T-helper 17 cell (primary cell): ENCODE results near the gene MED9. TPM values are rescaled to one million over a fixed set of nuclear protein-coding genes. Genes with fewer than 3 reads are reported as not detected.
"Not testable (repeated sequence)": the region's sequence is repeated elsewhere in the genome, so short reads cannot be mapped to it uniquely, and the experiment has no call there.

Experiments used
- ATAC-seq: fragments of 150-1000 bp; cut with Tn5 transposase; 2 replicates; pipeline ENCODE4 v1.10.0; 2021; ENCODE audit warnings: mild to moderate bottlenecking, moderate library complexity
- DNase-seq, 3 donors: peaks; one replicate each; pipeline versions ENCODE4 v3.0.0 to v3.0.0-alpha.2; 2020 to 2021
- H3K9me3 ChIP-seq: one replicate; pipeline ENCODE4 v1.7.0; 2013; ENCODE audit warnings: low read length, mild to moderate bottlenecking; ENCODE audit not compliant: control insufficient read depth, poor library complexity, severe bottlenecking
- H3K27ac Mint-ChIP-seq: one replicate; pipeline ENCODE4 v1.8.0; 2022; ENCODE audit warnings: mild to moderate bottlenecking, moderate library complexity, mixed read lengths
- H3K27me3 Mint-ChIP-seq: one replicate; pipeline ENCODE4 v1.8.0; 2022; ENCODE audit warnings: mixed read lengths
- H3K36me3 Mint-ChIP-seq: one replicate; pipeline ENCODE4 v1.8.0; 2022; ENCODE audit warnings: low read depth, mixed read lengths
- H3K4me1 Mint-ChIP-seq: one replicate; pipeline ENCODE4 v1.8.0; 2022; ENCODE audit warnings: mild to moderate bottlenecking, mixed read lengths
- H3K4me3 Mint-ChIP-seq: one replicate; pipeline ENCODE4 v1.8.0; 2022; ENCODE audit warnings: mild to moderate bottlenecking, moderate library complexity, mixed read lengths
- total RNA-seq, 4 donors: library from RNA in 2 of 4; stranded (reverse) in 2 of 4; gene quantifications; one replicate each; pipeline ENCODE4 v1.2.3 and lab custom pipeline; 2022 to 2026

MED9 gene
- total RNA-seq, 2 donors from 2014 or later, result 16.5 to 24.7 TPM

GRCh38 chr17:17462048-17462824 is 14.6 kb upstream of the MED9 start:
- Mint-ChIP-seq H3K4me3 (no peak overlapping the region), H3K36me3 (no peaks in the 10 kb centered on the region), H3K27ac (no peak overlapping the region), H3K27me3 (peaks cover 25% of the 10 kb centered on the region), H3K4me1 (no peaks in the 10 kb centered on the region)
- H3K9me3 ChIP-seq, result no peaks in the 10 kb centered on the region
- DNase-seq (no peak), ATAC-seq (no peak)

GRCh38 chr17:17463821-17464220 is 13.0 kb upstream of the MED9 start:
- Mint-ChIP-seq H3K4me1 (no peaks in the 10 kb centered on the region), H3K27ac (no peak overlapping the region), H3K36me3 (no peaks in the 10 kb centered on the region), H3K4me3 (no peak overlapping the region), H3K27me3 (peaks cover 36% of the 10 kb centered on the region)
- no peaks in the 10 kb centered on the region for H3K9me3 ChIP-seq
- DNase-seq (no peak), ATAC-seq (no peak)

GRCh38 chr17:17465878-17466277 is 10.9 kb upstream of the MED9 start:
- H3K4me1 Mint-ChIP-seq, H3K4me3 Mint-ChIP-seq, H3K9me3 ChIP-seq, DNase-seq, ATAC-seq, H3K27ac Mint-ChIP-seq, H3K36me3 Mint-ChIP-seq: not testable (repeated sequence)
- H3K27me3 Mint-ChIP-seq, result peaks cover 51% of the 10 kb centered on the region

DNA sequence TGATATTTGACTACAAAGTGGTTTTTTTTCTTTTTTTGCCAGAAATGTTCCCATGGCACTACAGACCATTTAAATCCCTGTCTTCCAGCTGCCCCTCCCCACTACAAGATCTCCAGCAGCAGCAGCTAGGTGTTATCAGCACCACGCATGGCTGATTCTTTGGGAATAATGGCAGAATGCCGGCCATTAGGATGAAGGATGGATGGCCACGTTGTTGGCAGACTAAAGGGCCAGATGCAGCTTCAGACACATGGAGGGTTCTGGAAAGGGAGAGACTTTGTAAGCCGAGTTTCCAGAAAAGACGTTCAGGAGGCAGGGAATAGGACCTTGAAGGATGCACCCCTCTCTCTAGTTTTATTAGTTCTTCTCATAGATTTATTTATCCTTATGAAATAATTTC is 10.3 kb upstream of the MED9 start:
- Mint-ChIP-seq H3K4me1 (no peaks in the 10 kb centered on the region), H3K4me3 (no peak overlapping the region), H3K27ac (no peak overlapping the region), H3K27me3 (peaks cover 56% of the 10 kb centered on the region), H3K36me3 (no peaks in the 10 kb centered on the region)
- no peaks in the 10 kb centered on the region for H3K9me3 ChIP-seq
- DNase-seq, result no peak
- no peak for ATAC-seq

DNA sequence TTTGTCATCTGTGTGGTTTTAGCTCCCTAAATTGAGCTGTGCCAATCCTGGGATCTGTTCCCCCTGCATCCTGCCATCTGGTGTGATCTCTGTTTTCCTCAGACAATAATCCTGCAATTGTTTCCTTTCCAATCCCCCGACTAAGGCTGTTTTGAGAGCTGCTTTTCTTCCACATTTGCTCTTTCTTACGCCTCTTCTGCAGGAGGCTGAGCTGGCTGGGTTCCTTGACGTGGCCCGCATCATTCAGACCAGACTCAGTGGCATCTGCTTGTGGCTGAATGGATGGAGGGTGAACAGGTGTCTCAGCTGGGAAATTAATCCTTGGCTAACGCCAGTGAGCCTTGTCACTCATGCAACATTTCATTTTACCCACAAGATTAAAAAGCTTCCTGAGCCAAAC is 9.8 kb upstream of the MED9 start:
- ATAC-seq (no peak), DNase-seq (no peak)
- Mint-ChIP-seq H3K4me1 (no peaks in the 10 kb centered on the region), H3K4me3 (no peak overlapping the region), H3K27me3 (peaks cover 56% of the 10 kb centered on the region), H3K36me3 (no peaks in the 10 kb centered on the region), H3K27ac (no peak overlapping the region)
- H3K9me3 ChIP-seq, result no peaks in the 10 kb centered on the region

- DNase-seq (no peak), ATAC-seq (no peak)
- Mint-ChIP-seq H3K4me1 (no peaks in the 10 kb centered on the region), H3K27me3 (peaks cover 57% of the 10 kb centered on the region), H3K27ac (no peak overlapping the region), H3K36me3 (no peaks in the 10 kb centered on the region), H3K4me3 (no peak overlapping the region)
- no peaks in the 10 kb centered on the region for H3K9me3 ChIP-seq
These were observed 9.1 kb upstream of the MED9 start for GRCh38 chr17:17467720-17468119.

GRCh38 chr17:17468217-17469010 is 8.4 kb upstream of the MED9 start:
- ATAC-seq (no peak), DNase-seq (no peak)
- Mint-ChIP-seq H3K27me3 (peaks cover 64% of the 10 kb centered on the region), H3K27ac (no peak overlapping the region), H3K4me3 (no peak overlapping the region), H3K4me1 (no peaks in the 10 kb centered on the region), H3K36me3 (no peaks in the 10 kb centered on the region)
- H3K9me3 ChIP-seq, result no peaks in the 10 kb centered on the region

- no peaks in the 10 kb centered on the region for H3K36me3 Mint-ChIP-seq
- no peak overlapping the region for H3K27ac Mint-ChIP-seq
- DNase-seq (no peak), ATAC-seq (no peak)
- no peak overlapping the region for H3K4me3 Mint-ChIP-seq
- peaks cover 65% of the 10 kb centered on the region for H3K27me3 Mint-ChIP-seq
- H3K9me3 ChIP-seq, result no peaks in the 10 kb centered on the region
- H3K4me1 Mint-ChIP-seq, result no peaks in the 10 kb centered on the region
These were observed 7.4 kb upstream of the MED9 start for GRCh38 chr17:17469358-17469757.

- Mint-ChIP-seq H3K4me1 (no peaks in the 10 kb centered on the region), H3K27me3 (peaks cover 59% of the 10 kb centered on the region), H3K4me3 (no peak overlapping the region), H3K36me3 (no peaks in the 10 kb centered on the region), H3K27ac (no peak overlapping the region)
- no peak for ATAC-seq
- no peak for DNase-seq
- H3K9me3 ChIP-seq, result no peaks in the 10 kb centered on the region
These were observed 6.8 kb upstream of the MED9 start for GRCh38 chr17:17469996-17470395.

DNA sequence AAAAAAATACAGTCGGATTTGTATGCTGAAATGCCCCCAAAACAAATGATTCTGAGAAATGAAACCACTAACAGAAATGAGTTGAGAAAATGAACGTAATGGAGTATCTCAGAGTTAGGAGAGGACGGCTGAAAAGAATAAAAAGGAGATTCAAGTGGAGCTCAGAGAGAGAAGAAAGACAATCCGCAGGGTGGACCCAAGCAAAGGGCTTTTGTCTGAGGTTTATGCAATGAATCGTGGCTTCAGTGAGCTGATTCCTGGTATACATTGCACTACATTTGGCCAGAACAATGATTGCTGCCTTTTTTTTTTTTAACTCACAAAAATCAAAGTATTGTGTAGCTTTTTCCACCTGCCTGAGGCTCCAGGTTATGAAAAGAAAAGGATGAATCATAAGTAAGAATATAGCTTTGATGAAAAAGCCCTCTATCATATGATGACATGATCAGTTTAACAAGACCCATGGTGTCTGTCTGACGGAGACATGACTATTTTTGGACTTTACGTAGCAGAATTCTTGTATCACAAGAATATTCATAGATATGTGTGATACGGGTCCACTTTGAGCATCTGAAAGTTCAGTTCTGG is 4.4 kb upstream of the MED9 start:
- DNase-seq (no peak), ATAC-seq (no peak)
- Mint-ChIP-seq H3K36me3 (no peaks in the 10 kb centered on the region), H3K27ac (no peak overlapping the region), H3K4me1 (peaks cover 5% of the 10 kb centered on the region), H3K4me3 (no peak overlapping the region), H3K27me3 (peaks cover 49% of the 10 kb centered on the region)
- no peaks in the 10 kb centered on the region for H3K9me3 ChIP-seq

DNA sequence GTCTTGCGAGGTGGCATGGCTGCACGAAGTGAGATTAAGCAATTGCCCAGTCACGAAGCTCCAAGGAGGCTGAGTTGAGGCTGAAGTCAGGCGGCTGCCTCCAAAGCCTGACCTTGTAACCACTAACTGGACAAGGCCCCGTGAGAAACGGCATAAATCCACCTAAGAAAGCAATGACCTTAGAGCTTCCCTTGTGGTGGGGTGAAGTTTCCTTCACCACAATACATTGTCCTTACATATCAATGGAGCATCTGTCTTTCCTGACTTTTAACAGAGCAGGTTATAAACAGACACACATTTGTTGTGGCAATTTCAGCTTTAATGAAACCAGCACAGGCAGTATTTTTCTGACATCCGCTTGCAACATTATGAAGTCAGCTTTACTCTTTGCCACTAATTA is 2.5 kb upstream of the MED9 start:
- Mint-ChIP-seq H3K4me3 (no peak overlapping the region), H3K27me3 (peaks cover 35% of the 10 kb centered on the region), H3K36me3 (no peaks in the 10 kb centered on the region), H3K4me1 (peaks cover 10% of the 10 kb centered on the region), H3K27ac (no peak overlapping the region)
- no peak for DNase-seq
- H3K9me3 ChIP-seq, result no peaks in the 10 kb centered on the region
- no peak for ATAC-seq

- Mint-ChIP-seq H3K36me3 (no peaks in the 10 kb centered on the region), H3K4me3 (no peak overlapping the region), H3K27me3 (peaks cover 7% of the 10 kb centered on the region), H3K4me1 (peaks cover 29% of the 10 kb centered on the region), H3K27ac (peak overlapping the region; percentile 79)
- no peaks in the 10 kb centered on the region for H3K9me3 ChIP-seq
- DNase-seq, result no peak
- no peak for ATAC-seq
These were observed 2.4 kb downstream of the MED9 start for GRCh38 chr17:17479209-17479608.

- Mint-ChIP-seq H3K4me3 (no peak overlapping the region), H3K36me3 (no peaks in the 10 kb centered on the region)
These were observed 3.9 kb downstream of the MED9 start for GRCh38 chr17:17480593-17481148.

More at GRCh38 chr17:17480593-17481148, 3.9 kb downstream of the MED9 start:
- Mint-ChIP-seq H3K27ac (peak overlapping the region; percentile 93), H3K27me3 (peaks cover under 1% of the 10 kb centered on the region), H3K4me1 (peaks cover 35% of the 10 kb centered on the region)
- no peaks in the 10 kb centered on the region for H3K9me3 ChIP-seq
- no peak for ATAC-seq
- DNase-seq, result no peak
